ENCODE data around the gene NPW. TPM values are rescaled to one million over a fixed set of nuclear protein-coding genes. Genes with fewer than 3 reads are reported as not detected.

The NPW gene
- total and polyA plus RNA-seq, 5 donors from 2014 or later, result not detected

DNA sequence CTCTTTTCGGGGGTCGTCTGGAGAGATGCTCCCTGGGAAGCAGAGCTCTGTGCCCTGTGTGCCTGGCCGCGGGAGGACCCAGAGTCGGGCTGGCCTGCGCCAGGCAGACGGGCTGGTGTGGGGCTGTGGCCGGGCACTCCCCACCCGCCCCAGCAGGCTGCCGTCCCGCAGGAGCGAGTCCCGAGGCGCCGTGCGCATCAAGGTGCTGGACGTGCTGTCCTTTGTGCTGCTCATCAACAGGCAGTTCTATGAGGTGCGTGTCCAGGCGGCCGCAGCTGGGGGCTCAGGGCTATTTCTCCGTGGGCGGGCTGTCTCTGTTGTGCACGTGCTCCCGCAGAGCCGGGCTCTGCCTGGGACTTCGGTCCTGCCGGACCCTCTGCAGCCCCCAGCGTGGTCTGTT lies 43.2 kb downstream of the NPW start:
- H3K36me3 ChIP-seq (ENCODE audit: control insufficient read depth, insufficient read depth, low read length), result peaks cover 21% of the 10 kb centered on the region
- Mint-ChIP-seq H3K4me3 (no peak overlapping the region), H3K4me1 (no peaks in the 10 kb centered on the region), H3K27ac (no peak overlapping the region), H3K36me3 (peaks cover 18% of the 10 kb centered on the region), H3K9me3 (no peaks in the 10 kb centered on the region), H3K27me3 (no peaks in the 10 kb centered on the region)
- H3K27me3 ChIP-seq (ENCODE audit: control insufficient read depth, insufficient read depth, low read length), result no peaks in the 10 kb centered on the region
- H3K4me1 ChIP-seq (ENCODE audit: control insufficient read depth, insufficient read depth, low read length, poor library complexity, severe bottlenecking), result no peaks in the 10 kb centered on the region
- H3K9me3 ChIP-seq (ENCODE audit: control insufficient read depth in 2 of 2, low read length in 2 of 2), result no peaks in the 10 kb centered on the region
- no peak overlapping the region for H3K4me3 ChIP-seq (ENCODE audit: low read depth, low read length)
- ATAC-seq (ENCODE audit: low read depth in 2 of 2) (no peak), DNase-seq (no peak)
- no peak overlapping the region for H3K27ac ChIP-seq (ENCODE audit: insufficient read depth, low read length, poor library complexity, severe bottlenecking)

DNA sequence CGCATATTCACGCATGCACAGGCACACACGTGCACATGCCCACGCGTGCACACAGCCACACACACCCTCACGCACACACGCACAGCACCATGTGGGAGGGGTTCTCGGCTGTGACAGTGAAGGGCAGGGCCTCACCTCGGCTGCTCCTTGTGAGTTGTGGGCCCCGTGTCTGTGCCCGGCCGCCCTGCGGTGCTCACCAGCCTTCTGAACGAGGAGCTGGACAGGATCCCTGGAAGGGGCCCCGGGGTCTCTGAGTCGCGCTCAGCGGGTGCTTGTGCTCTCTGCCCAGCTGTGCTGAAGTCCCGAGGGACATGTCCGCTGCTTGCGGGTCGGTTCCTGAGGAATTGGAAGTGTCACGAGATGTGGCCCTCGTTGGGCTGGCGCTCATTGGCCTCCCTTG lies 44.3 kb downstream of the NPW start:
- Mint-ChIP-seq H3K27ac (no peak overlapping the region), H3K4me1 (no peaks in the 10 kb centered on the region), H3K36me3 (peaks cover 19% of the 10 kb centered on the region), H3K27me3 (no peaks in the 10 kb centered on the region), H3K4me3 (no peak overlapping the region), H3K9me3 (no peaks in the 10 kb centered on the region)
- Histone ChIP-seq H3K36me3 (ENCODE audit: control insufficient read depth, insufficient read depth, low read length) (peaks cover 29% of the 10 kb centered on the region), H3K27me3 (ENCODE audit: control insufficient read depth, insufficient read depth, low read length) (no peaks in the 10 kb centered on the region), H3K27ac (ENCODE audit: insufficient read depth, low read length, poor library complexity, severe bottlenecking) (no peak overlapping the region), H3K4me1 (ENCODE audit: control insufficient read depth, insufficient read depth, low read length, poor library complexity, severe bottlenecking) (no peaks in the 10 kb centered on the region), H3K4me3 (ENCODE audit: low read depth, low read length) (no peak overlapping the region), H3K9me3 (ENCODE audit: control insufficient read depth in 2 of 2, low read length in 2 of 2) (no peaks in the 10 kb centered on the region)
- ATAC-seq (ENCODE audit: low read depth in 2 of 2) (no peak), DNase-seq (no peak)

DNA sequence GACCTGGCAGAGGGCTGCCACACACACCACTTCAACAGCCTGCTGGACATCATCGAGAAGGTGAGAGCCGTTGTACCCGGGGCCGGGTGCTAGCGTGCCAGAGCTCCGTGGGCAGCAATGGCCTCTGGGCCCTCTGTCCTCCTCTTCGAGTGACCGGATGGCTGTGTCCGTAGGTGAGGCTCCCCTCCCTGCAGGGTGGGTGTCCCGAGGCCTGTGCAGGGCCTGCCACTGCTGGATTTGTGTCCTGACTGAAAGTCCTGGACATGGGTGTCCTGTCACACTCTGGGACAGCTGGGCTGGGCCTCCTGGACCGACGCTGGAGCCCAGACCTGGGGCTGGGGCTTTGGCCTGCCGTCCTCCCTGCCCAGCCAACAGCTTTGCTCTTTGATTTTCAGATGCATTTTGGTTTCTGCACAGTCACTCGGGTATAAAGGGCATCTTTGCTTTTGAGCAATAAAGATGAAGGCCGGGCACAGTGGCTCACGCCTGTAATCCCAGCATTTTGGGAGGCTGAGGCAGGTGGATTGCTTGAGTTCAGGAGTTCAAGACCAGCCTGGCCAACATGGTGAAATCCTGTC lies 44.9 kb downstream of the NPW start:
- Histone ChIP-seq H3K27me3 (ENCODE audit: control insufficient read depth, insufficient read depth, low read length) (no peaks in the 10 kb centered on the region), H3K27ac (ENCODE audit: insufficient read depth, low read length, poor library complexity, severe bottlenecking) (no peak overlapping the region), H3K4me1 (ENCODE audit: control insufficient read depth, insufficient read depth, low read length, poor library complexity, severe bottlenecking) (no peaks in the 10 kb centered on the region), H3K36me3 (ENCODE audit: control insufficient read depth, insufficient read depth, low read length) (peaks cover 32% of the 10 kb centered on the region), H3K9me3 (ENCODE audit: control insufficient read depth in 2 of 2, low read length in 2 of 2) (no peaks in the 10 kb centered on the region), H3K4me3 (ENCODE audit: low read depth, low read length) (no peak overlapping the region)
- no peaks in the 10 kb centered on the region for H3K4me1 Mint-ChIP-seq
- ATAC-seq (ENCODE audit: low read depth in 2 of 2) (no peak), DNase-seq (no peak)
- no peak overlapping the region for H3K27ac Mint-ChIP-seq
- peaks cover 19% of the 10 kb centered on the region for H3K36me3 Mint-ChIP-seq
- H3K9me3 Mint-ChIP-seq, result no peaks in the 10 kb centered on the region
- no peaks in the 10 kb centered on the region for H3K27me3 Mint-ChIP-seq
- no peak overlapping the region for H3K4me3 Mint-ChIP-seq

DNA sequence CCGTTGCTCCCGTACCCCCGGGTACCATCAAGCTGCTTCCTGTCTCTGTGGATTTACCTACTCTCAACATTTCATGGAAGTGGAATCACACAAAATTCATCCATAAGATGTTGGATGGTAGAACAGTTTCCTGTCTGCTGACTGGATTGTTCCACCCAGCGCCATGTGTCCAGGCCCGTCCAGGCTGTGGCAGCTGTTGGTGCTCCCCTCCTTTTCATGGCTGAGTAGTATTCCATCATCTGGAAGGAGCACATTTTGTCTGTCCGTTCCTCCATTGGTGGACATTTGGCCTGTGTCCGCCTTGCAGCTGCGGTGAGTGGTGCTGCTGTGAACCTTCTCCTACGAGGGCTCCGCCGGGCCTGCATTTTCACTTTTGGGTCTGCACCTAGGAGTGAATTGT lies 46.6 kb downstream of the NPW start:
- no peaks in the 10 kb centered on the region for H3K27me3 ChIP-seq (ENCODE audit: control insufficient read depth, insufficient read depth, low read length)
- Mint-ChIP-seq H3K36me3 (peaks cover 24% of the 10 kb centered on the region), H3K4me1 (no peaks in the 10 kb centered on the region), H3K4me3 (no peak overlapping the region), H3K9me3 (no peaks in the 10 kb centered on the region), H3K27me3 (no peaks in the 10 kb centered on the region), H3K27ac (no peak overlapping the region)
- no peaks in the 10 kb centered on the region for H3K9me3 ChIP-seq (ENCODE audit: control insufficient read depth in 2 of 2, low read length in 2 of 2)
- ATAC-seq (ENCODE audit: low read depth in 2 of 2), result no peak
- H3K4me1 ChIP-seq (ENCODE audit: control insufficient read depth, insufficient read depth, low read length, poor library complexity, severe bottlenecking), result no peaks in the 10 kb centered on the region
- no peak overlapping the region for H3K4me3 ChIP-seq (ENCODE audit: low read depth, low read length)
- DNase-seq, result no peak
- peaks cover 34% of the 10 kb centered on the region for H3K36me3 ChIP-seq (ENCODE audit: control insufficient read depth, insufficient read depth, low read length)
- no peak overlapping the region for H3K27ac ChIP-seq (ENCODE audit: insufficient read depth, low read length, poor library complexity, severe bottlenecking)

Other genes starting within 250 kb of the NPW start
Only the 30 nearest of the 34 such genes appear.
- gene SPSB3, start 237.2 kb upstream of the NPW start, total RNA-seq, result 85.2 TPM
- gene SPSB3, start 237.2 kb upstream of the NPW start, polyA plus RNA-seq, result 10 to 100 TPM; 61.1 to 72.3 (median 70.8) TPM
- gene NUBP2, start 236.8 kb upstream of the NPW start, total RNA-seq, result 41.6 TPM
- gene NUBP2, start 236.8 kb upstream of the NPW start, polyA plus RNA-seq, result 100 to 1,000 TPM in 1 of 4 donors, 10 to 100 TPM in 3; 88.8 to 104 (median 96.6) TPM
- 0.84 TPM for gene IGFALS, start 226.1 kb upstream of the NPW start, total RNA-seq
- gene IGFALS, start 226.1 kb upstream of the NPW start, polyA plus RNA-seq, result under 1 TPM in 1 of 4 donors, not detected in 3; 0.24 TPM
- 36.1 TPM for gene HAGH, start 193.0 kb upstream of the NPW start, total RNA-seq
- gene HAGH, start 193.0 kb upstream of the NPW start, polyA plus RNA-seq, result 10 to 100 TPM; 42.1 to 69.1 (median 48.9) TPM
- gene FAHD1, start 192.6 kb upstream of the NPW start, total RNA-seq, result 4.5 TPM
- 10 to 100 TPM; 16.3 to 25.8 (median 22.4) TPM for gene FAHD1, start 192.6 kb upstream of the NPW start, polyA plus RNA-seq
- not detected for gene MEIOB, start 147.6 kb upstream of the NPW start, total RNA-seq
- gene MEIOB, start 147.6 kb upstream of the NPW start, polyA plus RNA-seq, result not detected
- not detected for gene HS3ST6, start 101.4 kb upstream of the NPW start, total RNA-seq
- not detected for gene HS3ST6, start 101.4 kb upstream of the NPW start, polyA plus RNA-seq
- gene MSRB1, start 76.6 kb upstream of the NPW start, total RNA-seq, result 8.3 TPM
- 10 to 100 TPM; 25.0 to 50.9 (median 32.8) TPM for gene MSRB1, start 76.6 kb upstream of the NPW start, polyA plus RNA-seq
- not detected for gene RPL3L, start 65.1 kb upstream of the NPW start, total RNA-seq
- not detected for gene RPL3L, start 65.1 kb upstream of the NPW start, polyA plus RNA-seq
- gene NDUFB10, start 60.2 kb upstream of the NPW start, total RNA-seq, result 65.1 TPM
- 100 to 1,000 TPM; 192 to 288 (median 204) TPM for gene NDUFB10, start 60.2 kb upstream of the NPW start, polyA plus RNA-seq
- 2,223 TPM for gene RPS2, start 55.0 kb upstream of the NPW start, total RNA-seq
- gene RPS2, start 55.0 kb upstream of the NPW start, polyA plus RNA-seq, result 1,000 to 10,000 TPM; 4,615 to 6,441 (median 5,598) TPM
- not detected for gene RNF151, start 52.9 kb upstream of the NPW start, total RNA-seq
- gene RNF151, start 52.9 kb upstream of the NPW start, polyA plus RNA-seq, result not detected
- gene TBL3, start 47.7 kb upstream of the NPW start, total RNA-seq, result 25.3 TPM
- gene TBL3, start 47.7 kb upstream of the NPW start, polyA plus RNA-seq, result 10 to 100 TPM; 48.0 to 60.0 (median 53.9) TPM
- gene NOXO1, start 38.3 kb upstream of the NPW start, total RNA-seq, result 0.47 TPM
- gene NOXO1, start 38.3 kb upstream of the NPW start, polyA plus RNA-seq, result under 1 TPM in 2 of 4 donors, not detected in 2; 0.16 to 0.35 TPM
- gene GFER, start 35.6 kb upstream of the NPW start, total RNA-seq, result 18.4 TPM
- 10 to 100 TPM; 30.5 to 45.5 (median 36.5) TPM for gene GFER, start 35.6 kb upstream of the NPW start, polyA plus RNA-seq
- 3.2 TPM for gene SYNGR3, start 29.8 kb upstream of the NPW start, total RNA-seq
- gene SYNGR3, start 29.8 kb upstream of the NPW start, polyA plus RNA-seq, result 1 to 10 TPM in 2 of 4 donors, under 1 TPM in 1, not detected in 1; 0.82 to 1.8 (median 1.1) TPM
- 48.2 TPM for gene ZNF598, start 10.0 kb upstream of the NPW start, total RNA-seq
- 1 to 10 TPM; 1.8 to 3.1 (median 2.9) TPM for gene ZNF598, start 10.0 kb upstream of the NPW start, polyA plus RNA-seq
- 1.5 TPM for gene NHERF2, start 7.1 kb downstream of the NPW start, total RNA-seq
- under 1 TPM; 0.09 to 0.86 (median 0.21) TPM for gene NHERF2, start 7.1 kb downstream of the NPW start, polyA plus RNA-seq
- 15.0 TPM for gene NTHL1, start 28.0 kb downstream of the NPW start, total RNA-seq
- 10 to 100 TPM; 24.7 to 52.7 (median 38.4) TPM for gene NTHL1, start 28.0 kb downstream of the NPW start, polyA plus RNA-seq
- 133 TPM for gene TSC2, start 28.2 kb downstream of the NPW start, total RNA-seq
- 10 to 100 TPM; 22.7 to 26.6 (median 26.4) TPM for gene TSC2, start 28.2 kb downstream of the NPW start, polyA plus RNA-seq
- gene PKD1, start 116.1 kb downstream of the NPW start, total RNA-seq, result 86.1 TPM
- gene PKD1, start 116.1 kb downstream of the NPW start, polyA plus RNA-seq, result 1 to 10 TPM; 1.4 to 4.4 (median 2.6) TPM
- not detected for gene RAB26, start 128.8 kb downstream of the NPW start, total RNA-seq
- 1 to 10 TPM in 2 of 4 donors, under 1 TPM in 2; 0.38 to 1.2 (median 0.93) TPM for gene RAB26, start 128.8 kb downstream of the NPW start, polyA plus RNA-seq
- 33.4 TPM for gene TRAF7, start 136.0 kb downstream of the NPW start, total RNA-seq
- gene TRAF7, start 136.0 kb downstream of the NPW start, polyA plus RNA-seq, result 1 to 10 TPM; 4.0 to 7.3 (median 4.8) TPM
- not detected for gene CASKIN1, start 176.8 kb downstream of the NPW start, total RNA-seq
- not detected for gene CASKIN1, start 176.8 kb downstream of the NPW start, polyA plus RNA-seq
- gene MLST8, start 185.7 kb downstream of the NPW start, total RNA-seq, result 23.5 TPM
- gene MLST8, start 185.7 kb downstream of the NPW start, polyA plus RNA-seq, result 10 to 100 TPM; 20.9 to 31.1 (median 24.3) TPM
- gene BRICD5, start 191.1 kb downstream of the NPW start, total RNA-seq, result 10.9 TPM
- gene BRICD5, start 191.1 kb downstream of the NPW start, polyA plus RNA-seq, result under 1 TPM in 2 of 4 donors, not detected in 2; 0.08 to 0.33 TPM
- gene PGP, start 195.1 kb downstream of the NPW start, total RNA-seq, result 14.2 TPM
- 10 to 100 TPM in 2 of 4 donors, 1 to 10 TPM in 2; 6.1 to 13.4 (median 8.8) TPM for gene PGP, start 195.1 kb downstream of the NPW start, polyA plus RNA-seq
- gene E4F1, start 203.8 kb downstream of the NPW start, total RNA-seq, result 38.7 TPM
- gene E4F1, start 203.8 kb downstream of the NPW start, polyA plus RNA-seq, result 10 to 100 TPM; 11.6 to 15.7 (median 14.4) TPM
- gene DNASE1L2, start 216.7 kb downstream of the NPW start, total RNA-seq, result 0.37 TPM
- gene DNASE1L2, start 216.7 kb downstream of the NPW start, polyA plus RNA-seq, result not detected
- gene ECI1, start 231.8 kb downstream of the NPW start, total RNA-seq, result 23.4 TPM
- 10 to 100 TPM; 49.0 to 62.8 (median 56.2) TPM for gene ECI1, start 231.8 kb downstream of the NPW start, polyA plus RNA-seq

Measured in CD4-positive, CD25-positive, alpha-beta regulatory T cell (primary cell).